HS-27A (cell line): Measurements from ENCODE around the gene CEP72.
"Not testable (repeated sequence)": the region's sequence is repeated elsewhere in the genome, so short reads cannot be mapped to it uniquely, and the experiment has no call there.

Experiments
- DNase-seq: peaks from one replicate; pipeline ENCODE4 v3.0.0-alpha.2; 2012; ENCODE audit warnings: low read depth, missing footprints

Gene CEP72

DNA sequence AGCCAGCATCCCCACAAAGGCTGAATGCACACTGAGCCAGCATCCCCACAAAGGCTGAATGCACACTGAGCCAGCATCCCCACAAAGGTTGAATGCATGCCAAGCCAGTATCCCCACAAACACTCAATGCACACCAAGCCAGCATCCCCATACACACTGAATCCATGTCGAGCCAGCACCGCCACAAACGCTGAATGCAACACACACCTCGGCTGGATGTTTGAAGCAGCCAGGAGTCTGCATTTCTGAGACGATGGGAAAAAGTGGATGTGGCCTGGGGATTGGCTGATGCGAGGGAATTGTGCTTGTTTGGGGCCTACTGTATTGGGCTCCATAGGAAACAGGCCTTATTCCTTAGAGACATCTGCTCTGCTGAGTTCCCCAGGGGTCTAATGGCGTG is 30.9 kb upstream of the CEP72 start:
- DNase-seq: no peak

- DNase-seq: no peak
These were observed 30.2 kb upstream of the CEP72 start for GRCh38 chr5:581941-582340.

- not testable (repeated sequence) for DNase-seq
These were observed 29.7 kb upstream of the CEP72 start for GRCh38 chr5:582445-582844.

DNA sequence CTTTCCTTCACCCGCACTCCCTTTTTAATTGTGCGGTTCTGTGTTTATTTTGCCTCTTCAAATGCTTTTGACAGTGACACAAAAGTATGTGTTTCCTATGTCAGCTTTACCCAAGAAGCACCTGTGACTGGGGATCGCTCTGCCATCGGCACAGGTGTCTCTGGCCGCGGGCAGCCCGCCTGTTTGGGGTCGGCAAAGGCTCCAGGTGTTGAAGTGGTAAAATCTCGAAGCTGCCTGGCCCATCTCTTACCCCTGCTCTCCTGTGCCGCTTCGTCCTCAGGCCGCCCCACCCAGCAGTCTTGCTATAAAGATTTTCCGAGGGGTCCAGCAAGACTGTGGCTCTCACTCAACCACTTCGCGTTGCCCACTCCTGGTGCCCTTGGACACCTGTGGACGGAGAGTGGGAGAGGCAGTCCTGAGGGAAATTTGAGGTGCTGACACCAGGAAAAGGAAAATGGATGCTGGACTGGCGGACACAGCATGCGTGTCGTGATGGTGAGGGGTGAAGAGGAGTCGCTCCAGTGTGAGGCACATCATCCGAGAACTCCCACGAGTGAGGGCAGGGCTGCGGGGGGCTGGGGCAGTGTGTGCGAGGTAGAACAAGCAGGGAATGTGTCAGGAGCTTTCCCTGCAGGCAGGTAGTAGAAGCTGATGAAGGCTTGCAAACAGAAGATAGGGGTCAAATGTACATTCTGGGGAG is 29.1 kb upstream of the CEP72 start:
- DNase-seq: no peak

DNA sequence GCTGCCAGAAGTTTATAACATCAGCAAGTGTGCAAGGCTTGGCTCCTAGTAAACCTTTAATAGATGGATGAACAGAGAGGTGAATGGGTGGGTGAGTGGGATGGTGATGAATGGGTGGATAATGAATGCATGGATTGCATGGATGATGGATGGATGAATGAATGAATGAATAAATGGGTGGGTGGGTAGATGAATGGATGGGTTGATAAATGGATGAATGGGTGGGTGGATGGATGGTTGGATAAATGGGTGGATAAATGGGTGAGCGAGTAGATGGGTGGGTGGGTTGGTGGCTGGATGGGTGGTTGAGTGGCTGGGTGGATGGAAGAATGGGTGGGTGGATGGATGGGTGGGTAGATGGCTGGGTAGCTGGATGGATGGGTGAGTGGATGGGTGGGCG is 28.5 kb upstream of the CEP72 start:
- no peak for DNase-seq

GRCh38 chr5:584216-584615 is 27.9 kb upstream of the CEP72 start:
- no peak for DNase-seq

GRCh38 chr5:584846-585245 is 27.3 kb upstream of the CEP72 start:
- DNase-seq: no peak

DNA sequence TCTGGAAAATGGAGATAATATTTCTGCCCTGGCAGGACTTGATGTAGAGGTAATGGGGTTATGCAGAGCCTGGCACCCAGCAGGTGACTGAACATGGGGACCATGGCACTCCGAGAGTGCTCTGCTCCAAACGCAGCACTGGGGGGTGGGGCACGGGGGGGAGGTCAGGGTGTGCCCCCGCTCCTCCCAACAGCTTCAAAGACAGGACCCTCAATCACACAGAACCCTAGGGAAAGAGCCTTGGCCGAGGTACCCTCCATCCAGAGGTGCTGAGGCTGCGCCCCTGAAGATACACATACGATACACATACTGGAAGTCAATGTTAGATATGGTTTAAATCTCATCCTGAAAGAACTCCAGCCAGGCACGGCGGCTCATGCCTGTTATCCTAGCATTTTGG is 26.6 kb upstream of the CEP72 start:
- no peak for DNase-seq

- no peak for DNase-seq
These were observed 26.0 kb upstream of the CEP72 start for GRCh38 chr5:585962-586628.

DNA sequence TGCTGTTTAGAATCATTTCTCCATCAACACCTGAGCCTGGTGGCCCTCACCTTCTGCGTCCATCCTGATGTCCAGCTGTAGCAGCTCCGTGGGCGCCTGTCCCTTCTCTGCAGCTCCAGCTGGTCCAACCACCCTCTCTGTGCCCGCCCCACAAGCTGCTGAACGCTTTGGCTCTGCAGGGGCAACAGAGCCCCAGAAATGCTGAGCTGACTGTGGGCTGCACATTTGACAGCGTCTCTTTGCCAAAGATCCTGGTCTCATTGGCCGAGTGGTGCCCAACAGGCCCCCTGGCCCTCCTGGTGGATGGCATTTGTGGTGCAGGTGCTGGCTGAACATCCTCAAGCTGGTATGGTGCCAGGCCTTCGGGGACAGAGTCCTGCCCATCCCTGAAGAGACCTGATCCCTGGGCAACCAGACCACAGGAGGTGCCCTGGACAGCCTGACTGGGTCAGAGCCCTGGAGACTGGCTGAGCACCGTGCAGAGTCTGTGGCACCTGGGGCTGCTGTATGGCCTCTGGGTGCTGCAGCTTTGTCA is 25.3 kb upstream of the CEP72 start:
- DNase-seq: no peak

DNA sequence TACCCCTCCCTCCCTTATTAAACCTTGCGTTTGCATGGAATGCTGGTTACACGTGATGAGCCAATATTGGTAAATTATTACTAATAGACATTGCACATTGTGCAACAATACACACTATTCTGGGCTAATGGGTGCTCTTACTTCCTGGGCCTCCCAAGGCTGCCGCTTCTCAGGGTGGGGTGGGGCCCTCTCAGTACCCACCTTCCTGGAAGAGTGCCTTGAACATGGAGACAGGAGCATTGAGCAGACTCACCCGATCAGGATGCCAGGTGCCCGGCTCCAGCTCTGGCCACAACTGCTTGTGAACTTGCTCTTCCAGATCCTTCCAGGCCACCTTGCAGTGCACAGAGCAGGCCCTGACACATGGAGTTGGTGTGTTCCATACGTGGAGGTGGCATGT is 24.7 kb upstream of the CEP72 start:
- no peak for DNase-seq

GRCh38 chr5:588406-588995 is 23.6 kb upstream of the CEP72 start:
- no peak for DNase-seq

- no peak for DNase-seq
These were observed 23.0 kb upstream of the CEP72 start for GRCh38 chr5:589173-589572.

- no peak for DNase-seq
These were observed 22.6 kb upstream of the CEP72 start for GRCh38 chr5:589588-589987.

- DNase-seq: no peak
These were observed 21.8 kb upstream of the CEP72 start for GRCh38 chr5:590346-590745.

DNA sequence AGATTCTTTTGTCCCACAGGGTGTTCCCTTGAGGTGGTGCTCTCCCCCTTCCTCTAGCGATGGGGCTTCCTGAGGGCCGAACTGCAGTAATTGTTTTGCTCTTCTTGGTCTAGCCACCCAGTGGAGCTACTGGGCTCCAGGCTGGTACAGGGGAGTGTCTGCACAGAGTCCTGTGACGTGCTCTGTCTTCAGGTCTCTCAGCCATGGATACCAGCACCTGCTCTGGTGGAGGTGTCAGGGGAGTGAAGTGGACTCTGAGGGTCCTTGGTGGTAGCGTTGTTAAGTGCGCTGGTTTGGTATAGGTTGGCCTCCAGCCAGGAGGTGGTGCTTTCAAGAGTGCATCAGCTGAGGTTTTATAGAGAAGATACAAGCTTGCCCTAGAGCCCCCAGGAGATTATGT is 20.4 kb upstream of the CEP72 start:
- DNase-seq: no peak

GRCh38 chr5:592158-592557 is 20.0 kb upstream of the CEP72 start:
- DNase-seq: no peak

- no peak for DNase-seq
These were observed 18.6 kb upstream of the CEP72 start for GRCh38 chr5:593511-593910.

- no peak for DNase-seq
These were observed 17.8 kb upstream of the CEP72 start for GRCh38 chr5:594226-594860.

- DNase-seq: no peak
These were observed 16.8 kb upstream of the CEP72 start for GRCh38 chr5:595285-595875.

- no peak for DNase-seq
These were observed 14.1 kb upstream of the CEP72 start for GRCh38 chr5:597871-598563.

- no peak for DNase-seq
These were observed 13.6 kb upstream of the CEP72 start for GRCh38 chr5:598564-598890.
